ENCODE results near the gene STYXL2.

- TF ChIP-seq MYC (IDR thresholded peaks at IDR 0.05; ENCODE audit: low read depth, low read length) = no peak
- TF ChIP-seq POLR2AphosphoS5 (IDR thresholded peaks at IDR 0.05; ENCODE audit: insufficient read depth, low read depth, low read length) = no peak
- TF ChIP-seq MAX (IDR thresholded peaks at IDR 0.05; ENCODE audit: insufficient read depth, insufficient read length) = no peak
- no peak for TF ChIP-seq EZH2 (IDR thresholded peaks at IDR 0.05; ENCODE audit: borderline replicate concordance, low read depth, low read length, severe bottlenecking)
- TF ChIP-seq, protein P1, sequence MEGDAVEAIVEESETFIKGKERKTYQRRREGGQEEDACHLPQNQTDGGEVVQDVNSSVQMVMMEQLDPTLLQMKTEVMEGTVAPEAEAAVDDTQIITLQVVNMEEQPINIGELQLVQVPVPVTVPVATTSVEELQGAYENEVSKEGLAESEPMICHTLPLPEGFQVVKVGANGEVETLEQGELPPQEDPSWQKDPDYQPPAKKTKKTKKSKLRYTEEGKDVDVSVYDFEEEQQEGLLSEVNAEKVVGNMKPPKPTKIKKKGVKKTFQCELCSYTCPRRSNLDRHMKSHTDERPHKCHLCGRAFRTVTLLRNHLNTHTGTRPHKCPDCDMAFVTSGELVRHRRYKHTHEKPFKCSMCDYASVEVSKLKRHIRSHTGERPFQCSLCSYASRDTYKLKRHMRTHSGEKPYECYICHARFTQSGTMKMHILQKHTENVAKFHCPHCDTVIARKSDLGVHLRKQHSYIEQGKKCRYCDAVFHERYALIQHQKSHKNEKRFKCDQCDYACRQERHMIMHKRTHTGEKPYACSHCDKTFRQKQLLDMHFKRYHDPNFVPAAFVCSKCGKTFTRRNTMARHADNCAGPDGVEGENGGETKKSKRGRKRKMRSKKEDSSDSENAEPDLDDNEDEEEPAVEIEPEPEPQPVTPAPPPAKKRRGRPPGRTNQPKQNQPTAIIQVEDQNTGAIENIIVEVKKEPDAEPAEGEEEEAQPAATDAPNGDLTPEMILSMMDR (IDR thresholded peaks at IDR 0.05; ENCODE audit: extremely low read depth in 1 of 2, insufficient read depth in 1 of 2, low read depth in 1 of 2, low read length in 2 of 2) = no peak
- TF ChIP-seq POLR2A (IDR thresholded peaks at IDR 0.05; ENCODE audit: low read depth, low read length) = no peak
- TF ChIP-seq JUN (IDR thresholded peaks at IDR 0.05; ENCODE audit: borderline replicate concordance, insufficient read depth, insufficient read length, low read depth) = no peak
- no peak for TF ChIP-seq GATA2 (IDR thresholded peaks at IDR 0.05; ENCODE audit: insufficient read depth, insufficient read length, low read depth, low read length)
Measured at GRCh38 chr1:167128261-167129227, 34.7 kb downstream of the STYXL2 start.

Measured in endothelial cell of umbilical vein (primary cell).